ENCODE results near the gene SNHG17.

The SNHG17 gene

GRCh38 chr20:38430679-38431325 lies 4.3 kb downstream of the SNHG17 start:
- Histone ChIP-seq H3K4me3 (ENCODE audit: low read length in 2 of 2) (no peak overlapping the region), H3K4me1 (ENCODE audit: control insufficient read depth in 2 of 2, insufficient read depth in 1 of 2, low read depth in 1 of 2, low read length in 2 of 2) (peaks cover 10 to 14% of the 10 kb centered on the region in 2 donors), H3K4me2 (ENCODE audit: insufficient read depth, low read length, poor library complexity, severe bottlenecking) (no peak overlapping the region), H3K79me1 (ENCODE audit: low read depth, low read length) (peaks cover 23% of the 10 kb centered on the region), H3K9ac (ENCODE audit: low read depth, low read length, poor library complexity) (no peak overlapping the region), H2AK5ac (ENCODE audit: low read depth, low read length) (no peak overlapping the region), H3K27ac (replicated peaks; ENCODE audit: low read length) (no peak overlapping the region), H2BK12ac (ENCODE audit: low read length) (no peak overlapping the region), H3K14ac (ENCODE audit: low read length) (no peak overlapping the region), H2BK5ac (ENCODE audit: low read length) (no peak overlapping the region), H3K23ac (ENCODE audit: low read depth, low read length, poor library complexity) (no peak overlapping the region), H2AFZ (ENCODE audit: low read length) (no peak overlapping the region), H2BK120ac (ENCODE audit: low read depth, low read length) (no peak overlapping the region), H3K4ac (ENCODE audit: low read length) (no peak overlapping the region), H3K18ac (ENCODE audit: low read length) (no peak overlapping the region), H3K36me3 (replicated peaks in 1 of 2; ENCODE audit: control insufficient read depth in 2 of 2, insufficient read depth in 2 of 2, low read length in 2 of 2) (peaks cover 67 to 86% of the 10 kb centered on the region in 2 donors), H3K9me3 (replicated peaks in 1 of 2; ENCODE audit: control insufficient read depth in 2 of 2, insufficient read depth in 1 of 2, low read depth in 1 of 2, low read length in 2 of 2) (peaks cover 0 to 14% of the 10 kb centered on the region in 2 donors), H4K8ac (ENCODE audit: low read depth, low read length) (no peak overlapping the region), H4K91ac (ENCODE audit: low read depth, low read length, poor library complexity) (no peak overlapping the region), H2BK15ac (ENCODE audit: low read length) (no peak overlapping the region), H3K27me3 (ENCODE audit: control insufficient read depth in 3 of 3, insufficient read depth in 3 of 3, low read depth in 1 of 3, low read length in 3 of 3) (no peaks in the 10 kb centered on the region)
- no CpG with 5 or more reads among the region's 8 CpGs for WGBS, 2 donors (ENCODE audit: extremely low coverage in 2 of 2, insufficient read length in 2 of 2, insufficient replicate concordance in 1 of 2)
- DNase-seq (ENCODE audit: low spot score), result no peak

- Histone ChIP-seq H3K9me3 (replicated peaks in 1 of 2; ENCODE audit: control insufficient read depth in 2 of 2, insufficient read depth in 1 of 2, low read depth in 1 of 2, low read length in 2 of 2) (peaks cover 0 to 14% of the 10 kb centered on the region in 2 donors), H3K18ac (ENCODE audit: low read length) (no peak overlapping the region), H3K23ac (ENCODE audit: low read depth, low read length, poor library complexity) (no peak overlapping the region), H2BK12ac (ENCODE audit: low read length) (no peak overlapping the region), H3K14ac (ENCODE audit: low read length) (no peak overlapping the region), H2AK5ac (ENCODE audit: low read depth, low read length) (no peak overlapping the region), H3K4me1 (ENCODE audit: control insufficient read depth in 2 of 2, insufficient read depth in 1 of 2, low read depth in 1 of 2, low read length in 2 of 2) (peaks cover 10 to 14% of the 10 kb centered on the region in 2 donors), H2AFZ (ENCODE audit: low read length) (no peak overlapping the region), H2BK15ac (ENCODE audit: low read length) (no peak overlapping the region), H3K36me3 (replicated peaks in 1 of 2; ENCODE audit: control insufficient read depth in 2 of 2, insufficient read depth in 2 of 2, low read length in 2 of 2) (peaks cover 82 to 100% of the 10 kb centered on the region in 2 donors), H3K4me3 (ENCODE audit: low read length in 2 of 2) (peak overlapping the region in 1 of 2 donors; percentile 1), H4K8ac (ENCODE audit: low read depth, low read length) (no peak overlapping the region), H3K79me1 (ENCODE audit: low read depth, low read length) (peaks cover 24% of the 10 kb centered on the region), H3K9ac (ENCODE audit: low read depth, low read length, poor library complexity) (no peak overlapping the region), H3K4me2 (ENCODE audit: insufficient read depth, low read length, poor library complexity, severe bottlenecking) (no peak overlapping the region), H2BK120ac (ENCODE audit: low read depth, low read length) (no peak overlapping the region), H2BK5ac (ENCODE audit: low read length) (no peak overlapping the region), H4K91ac (ENCODE audit: low read depth, low read length, poor library complexity) (no peak overlapping the region), H3K27ac (replicated peaks; ENCODE audit: low read length) (no peak overlapping the region), H3K27me3 (ENCODE audit: control insufficient read depth in 3 of 3, insufficient read depth in 3 of 3, low read depth in 1 of 3, low read length in 3 of 3) (no peaks in the 10 kb centered on the region), H3K4ac (ENCODE audit: low read length) (no peak overlapping the region)
- WGBS, 2 donors (ENCODE audit: extremely low coverage in 2 of 2, insufficient read length in 2 of 2, insufficient replicate concordance in 1 of 2), result no CpG with 5 or more reads among the region's 3 CpGs
- DNase-seq (ENCODE audit: low spot score), result no peak
Measured at GRCh38 chr20:38429301-38429700, 5.8 kb downstream of the SNHG17 start.

- WGBS, 2 donors (ENCODE audit: extremely low coverage in 2 of 2, insufficient read length in 2 of 2, insufficient replicate concordance in 1 of 2), result no CpG with 5 or more reads among the region's 3 CpGs
- no peak overlapping the region for H2AFZ ChIP-seq (ENCODE audit: low read length)
- no peak overlapping the region for H2BK120ac ChIP-seq (ENCODE audit: low read depth, low read length)
- H3K27me3 ChIP-seq (ENCODE audit: control insufficient read depth in 3 of 3, insufficient read depth in 3 of 3, low read depth in 1 of 3, low read length in 3 of 3), result no peaks in the 10 kb centered on the region
- peaks cover 0 to 14% of the 10 kb centered on the region in 2 donors for H3K9me3 ChIP-seq (replicated peaks in 1 of 2; ENCODE audit: control insufficient read depth in 2 of 2, insufficient read depth in 1 of 2, low read depth in 1 of 2, low read length in 2 of 2)
- peaks cover 6 to 12% of the 10 kb centered on the region in 2 donors for H3K4me1 ChIP-seq (ENCODE audit: control insufficient read depth in 2 of 2, insufficient read depth in 1 of 2, low read depth in 1 of 2, low read length in 2 of 2)
- H2AK5ac ChIP-seq (ENCODE audit: low read depth, low read length), result no peak overlapping the region
- H3K9ac ChIP-seq (ENCODE audit: low read depth, low read length, poor library complexity), result no peak overlapping the region
- H4K91ac ChIP-seq (ENCODE audit: low read depth, low read length, poor library complexity), result no peak overlapping the region
- no peak overlapping the region for H2BK12ac ChIP-seq (ENCODE audit: low read length)
- H3K23ac ChIP-seq (ENCODE audit: low read depth, low read length, poor library complexity), result no peak overlapping the region
- no peak overlapping the region for H3K27ac ChIP-seq (replicated peaks; ENCODE audit: low read length)
- DNase-seq (ENCODE audit: low spot score), result no peak
- no peak overlapping the region for H3K4me3 ChIP-seq (ENCODE audit: low read length in 2 of 2)
- peaks cover 26% of the 10 kb centered on the region for H3K79me1 ChIP-seq (ENCODE audit: low read depth, low read length)
- H4K8ac ChIP-seq (ENCODE audit: low read depth, low read length), result no peak overlapping the region
- no peak overlapping the region for H3K4me2 ChIP-seq (ENCODE audit: insufficient read depth, low read length, poor library complexity, severe bottlenecking)
- no peak overlapping the region for H3K14ac ChIP-seq (ENCODE audit: low read length)
- H2BK15ac ChIP-seq (ENCODE audit: low read length), result no peak overlapping the region
- H3K36me3 ChIP-seq (replicated peaks in 1 of 2; ENCODE audit: control insufficient read depth in 2 of 2, insufficient read depth in 2 of 2, low read length in 2 of 2), result peaks cover 84 to 100% of the 10 kb centered on the region in 2 donors
- H2BK5ac ChIP-seq (ENCODE audit: low read length), result no peak overlapping the region
- H3K18ac ChIP-seq (ENCODE audit: low read length), result no peak overlapping the region
- no peak overlapping the region for H3K4ac ChIP-seq (ENCODE audit: low read length)
Measured at GRCh38 chr20:38428800-38429199, 6.3 kb downstream of the SNHG17 start.

- no peaks in the 10 kb centered on the region for H3K27me3 ChIP-seq (ENCODE audit: control insufficient read depth in 3 of 3, insufficient read depth in 3 of 3, low read depth in 1 of 3, low read length in 3 of 3)
- H3K36me3 ChIP-seq (replicated peaks in 1 of 2; ENCODE audit: control insufficient read depth in 2 of 2, insufficient read depth in 2 of 2, low read length in 2 of 2), result peaks cover 83 to 99% of the 10 kb centered on the region in 2 donors
- H3K4ac ChIP-seq (ENCODE audit: low read length), result no peak overlapping the region
- no peak overlapping the region for H2AFZ ChIP-seq (ENCODE audit: low read length)
- peaks cover 0 to 13% of the 10 kb centered on the region in 2 donors for H3K9me3 ChIP-seq (replicated peaks in 1 of 2; ENCODE audit: control insufficient read depth in 2 of 2, insufficient read depth in 1 of 2, low read depth in 1 of 2, low read length in 2 of 2)
- H3K9ac ChIP-seq (ENCODE audit: low read depth, low read length, poor library complexity), result no peak overlapping the region
- no peak overlapping the region for H3K4me2 ChIP-seq (ENCODE audit: insufficient read depth, low read length, poor library complexity, severe bottlenecking)
- no peak overlapping the region for H2BK120ac ChIP-seq (ENCODE audit: low read depth, low read length)
- no peak for DNase-seq (ENCODE audit: low spot score)
- peaks cover 26% of the 10 kb centered on the region for H3K79me1 ChIP-seq (ENCODE audit: low read depth, low read length)
- no peak overlapping the region for H4K8ac ChIP-seq (ENCODE audit: low read depth, low read length)
- H2BK5ac ChIP-seq (ENCODE audit: low read length), result no peak overlapping the region
- no peak overlapping the region for H3K4me3 ChIP-seq (ENCODE audit: low read length in 2 of 2)
- H3K18ac ChIP-seq (ENCODE audit: low read length), result no peak overlapping the region
- H4K91ac ChIP-seq (ENCODE audit: low read depth, low read length, poor library complexity), result no peak overlapping the region
- no peak overlapping the region for H2BK12ac ChIP-seq (ENCODE audit: low read length)
- H3K4me1 ChIP-seq (ENCODE audit: control insufficient read depth in 2 of 2, insufficient read depth in 1 of 2, low read depth in 1 of 2, low read length in 2 of 2), result peaks cover 0 to 8% of the 10 kb centered on the region in 2 donors
- no peak overlapping the region for H2BK15ac ChIP-seq (ENCODE audit: low read length)
- no peak overlapping the region for H3K23ac ChIP-seq (ENCODE audit: low read depth, low read length, poor library complexity)
- no peak overlapping the region for H3K14ac ChIP-seq (ENCODE audit: low read length)
- WGBS, 2 donors (ENCODE audit: extremely low coverage in 2 of 2, insufficient read length in 2 of 2, insufficient replicate concordance in 1 of 2), result no CpG with 5 or more reads among the region's 5 CpGs
- H2AK5ac ChIP-seq (ENCODE audit: low read depth, low read length), result no peak overlapping the region
- no peak overlapping the region for H3K27ac ChIP-seq (replicated peaks; ENCODE audit: low read length)
Measured at GRCh38 chr20:38427655-38428023, 7.5 kb downstream of the SNHG17 start.

Measured in neuronal stem cell (in vitro differentiated cells).